BJ (cell line): ENCODE data around the gene EDN3. TPM values are rescaled to one million over a fixed set of nuclear protein-coding genes. Genes with fewer than 3 reads are reported as not detected.
"Not testable (repeated sequence)": the region's sequence is repeated elsewhere in the genome, so short reads cannot be mapped to it uniquely, and the experiment has no call there.

Source experiments
- CTCF ChIA-PET: fragments of 350-600 bp; formaldehyde crosslinking; extraction: SDS; loops from one replicate; lab custom pipeline; 2021; ENCODE audit warnings: antibody characterized with exemption, inconsistent platforms; lab: Yijun Ruan, JAX
- POLR2A ChIA-PET: fragments of 300-600 bp; sonication (Branson Sonifier 250); formaldehyde crosslinking; extraction: SDS; loops from one replicate; lab custom pipeline; 2021; ENCODE audit warnings: antibody characterized with exemption; lab: Charles Lee
- DNase-seq: peaks from one replicate; pipeline ENCODE4 v3.0.0-alpha.2; 2011; ENCODE audit warnings: low read depth
- H3K27me3 ChIP-seq: 2 replicates; pipeline ENCODE4 v1.6.0; 2011; ENCODE audit warnings: low read length; ENCODE audit not compliant: control insufficient read depth, insufficient read depth
- H3K36me3 ChIP-seq: 2 replicates; pipeline ENCODE4 v1.5.1; 2011; ENCODE audit warnings: low read length; ENCODE audit not compliant: control insufficient read depth, insufficient read depth
- H3K4me3 ChIP-seq: 2 replicates; pipeline ENCODE4 v1.5.1; 2011; ENCODE audit warnings: low read depth, mild to moderate bottlenecking, control low read depth, low read length
- polyA plus RNA-seq: library from polyadenylated mRNA; depleted of rRNA; stranded (reverse); fragments of >200 nt; gene quantifications from 2 replicates; pipeline ENCODE4 v1.2.3, GENCODE V29; 2011
- TF ChIP-seq, protein P1 (sequence below): IDR thresholded peaks from 2 replicates; pipeline ENCODE4 v1.5.1; 2011; ENCODE audit warnings: low read depth, mild to moderate bottlenecking, control low read depth, inconsistent platforms, low read length, moderate library complexity; ENCODE audit not compliant: insufficient read depth

The EDN3 gene
- polyA plus RNA-seq, 1 experiment: not detected

DNA sequence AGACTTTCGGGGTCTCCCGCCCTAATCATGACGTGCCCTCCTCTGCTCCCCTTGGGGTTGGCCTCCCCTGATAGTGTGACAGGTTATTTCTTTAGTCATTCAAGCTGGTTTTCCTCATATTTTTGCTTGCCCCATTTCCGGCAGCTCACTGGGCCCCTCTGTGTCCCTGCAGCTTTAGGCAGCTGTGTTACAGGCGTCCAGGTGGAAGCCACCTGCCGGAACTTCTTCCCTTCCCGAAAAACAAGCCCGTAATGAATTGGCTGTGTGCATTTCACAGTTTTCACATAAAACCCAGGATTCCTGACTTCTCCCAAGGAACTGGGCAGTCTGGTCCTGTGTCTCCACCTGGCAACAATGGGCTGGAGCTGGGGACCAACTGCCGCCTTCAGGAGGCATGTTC, 52.6 kb downstream of the EDN3 start:
- H3K27me3 ChIP-seq: no peaks in the 10 kb centered on the region
- H3K36me3 ChIP-seq: no peaks in the 10 kb centered on the region
- CTCF ChIA-PET: no interaction called here
- TF ChIP-seq, protein P1, sequence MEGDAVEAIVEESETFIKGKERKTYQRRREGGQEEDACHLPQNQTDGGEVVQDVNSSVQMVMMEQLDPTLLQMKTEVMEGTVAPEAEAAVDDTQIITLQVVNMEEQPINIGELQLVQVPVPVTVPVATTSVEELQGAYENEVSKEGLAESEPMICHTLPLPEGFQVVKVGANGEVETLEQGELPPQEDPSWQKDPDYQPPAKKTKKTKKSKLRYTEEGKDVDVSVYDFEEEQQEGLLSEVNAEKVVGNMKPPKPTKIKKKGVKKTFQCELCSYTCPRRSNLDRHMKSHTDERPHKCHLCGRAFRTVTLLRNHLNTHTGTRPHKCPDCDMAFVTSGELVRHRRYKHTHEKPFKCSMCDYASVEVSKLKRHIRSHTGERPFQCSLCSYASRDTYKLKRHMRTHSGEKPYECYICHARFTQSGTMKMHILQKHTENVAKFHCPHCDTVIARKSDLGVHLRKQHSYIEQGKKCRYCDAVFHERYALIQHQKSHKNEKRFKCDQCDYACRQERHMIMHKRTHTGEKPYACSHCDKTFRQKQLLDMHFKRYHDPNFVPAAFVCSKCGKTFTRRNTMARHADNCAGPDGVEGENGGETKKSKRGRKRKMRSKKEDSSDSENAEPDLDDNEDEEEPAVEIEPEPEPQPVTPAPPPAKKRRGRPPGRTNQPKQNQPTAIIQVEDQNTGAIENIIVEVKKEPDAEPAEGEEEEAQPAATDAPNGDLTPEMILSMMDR: no peak
- POLR2A ChIA-PET: no interaction called here
- no peak overlapping the region for H3K4me3 ChIP-seq
- no peak for DNase-seq

DNA sequence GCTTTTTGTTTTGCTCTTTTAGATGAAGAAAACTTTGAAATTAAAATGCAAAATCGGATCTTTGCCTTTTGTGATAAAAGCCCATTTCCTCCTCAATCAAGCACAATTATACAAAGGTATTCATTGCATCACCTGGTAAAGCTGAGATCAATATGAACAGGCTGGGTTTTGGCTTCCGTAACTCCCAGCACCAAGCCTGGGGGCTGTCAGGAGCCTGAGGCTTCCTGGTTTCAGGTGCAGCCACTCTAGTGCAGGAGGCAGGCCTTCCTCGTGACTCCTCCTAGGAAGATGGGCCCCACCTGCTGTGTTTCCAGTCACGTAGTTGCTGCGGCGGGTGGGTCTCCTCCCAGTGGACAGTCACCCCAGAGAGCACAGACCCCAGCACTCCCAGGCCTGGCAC, 54.0 kb downstream of the EDN3 start:
- H3K36me3 ChIP-seq: no peaks in the 10 kb centered on the region
- H3K27me3 ChIP-seq: no peaks in the 10 kb centered on the region
- ChIA-PET POLR2A (no interaction called here), CTCF (no interaction called here)
- H3K4me3 ChIP-seq: no peak overlapping the region
- DNase-seq: no peak
- TF ChIP-seq, protein P1: no peak

DNA sequence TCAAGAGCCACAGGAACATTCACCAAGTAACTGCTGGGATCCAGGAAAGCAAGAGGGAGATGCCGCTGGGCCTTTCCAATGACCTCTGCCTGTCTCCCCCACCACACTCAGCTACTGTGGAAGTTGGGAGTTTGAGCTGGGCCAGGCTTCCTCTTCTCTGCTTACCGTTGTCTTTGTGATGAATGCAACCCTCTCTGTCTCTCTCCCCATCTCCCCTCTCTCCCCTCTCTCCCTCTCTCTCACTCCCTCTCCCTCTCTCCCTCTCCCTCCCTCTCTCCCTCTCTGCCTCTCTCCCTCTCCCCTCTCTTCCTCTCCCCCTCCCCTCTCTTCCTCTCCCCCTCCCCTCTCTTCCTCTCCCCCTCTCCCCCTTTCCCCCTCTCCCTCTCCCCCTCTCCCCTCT, 54.8 kb downstream of the EDN3 start:
- TF ChIP-seq, protein P1: no peak
- no peaks in the 10 kb centered on the region for H3K36me3 ChIP-seq
- DNase-seq: no peak
- H3K4me3 ChIP-seq: no peak overlapping the region
- ChIA-PET CTCF (no interaction called here), POLR2A (no interaction called here)
- no peaks in the 10 kb centered on the region for H3K27me3 ChIP-seq

DNA sequence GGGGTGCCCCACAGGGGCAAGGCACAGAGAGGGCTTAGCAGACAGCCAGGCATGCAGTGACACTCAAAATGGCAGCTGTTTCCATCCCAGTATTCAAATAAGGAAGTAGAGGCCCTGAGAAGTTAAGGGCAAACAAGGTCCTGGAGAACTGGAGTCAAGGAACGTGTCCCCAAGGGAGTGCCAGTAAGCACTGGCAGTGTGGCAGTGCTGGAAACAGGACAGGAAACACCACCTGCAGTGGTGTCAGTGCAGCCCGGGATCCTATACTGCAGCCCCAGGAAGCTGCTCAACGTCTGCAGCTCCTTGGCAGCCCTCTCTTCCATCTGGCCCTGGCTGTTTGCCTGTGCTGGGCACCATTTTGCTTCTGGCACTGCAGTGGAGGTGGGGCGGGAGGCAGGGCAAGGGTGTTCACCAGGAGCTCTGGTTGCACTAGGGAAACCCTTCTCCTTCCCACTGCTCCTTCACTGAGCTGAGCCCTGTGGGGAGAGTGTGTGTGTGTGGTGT, 56.3 kb downstream of the EDN3 start:
- POLR2A ChIA-PET: no interaction called here
- TF ChIP-seq, protein P1: no peak
- no peak for DNase-seq
- no peaks in the 10 kb centered on the region for H3K36me3 ChIP-seq
- H3K4me3 ChIP-seq: no peak overlapping the region
- CTCF ChIA-PET: no interaction called here
- H3K27me3 ChIP-seq: no peaks in the 10 kb centered on the region

DNA sequence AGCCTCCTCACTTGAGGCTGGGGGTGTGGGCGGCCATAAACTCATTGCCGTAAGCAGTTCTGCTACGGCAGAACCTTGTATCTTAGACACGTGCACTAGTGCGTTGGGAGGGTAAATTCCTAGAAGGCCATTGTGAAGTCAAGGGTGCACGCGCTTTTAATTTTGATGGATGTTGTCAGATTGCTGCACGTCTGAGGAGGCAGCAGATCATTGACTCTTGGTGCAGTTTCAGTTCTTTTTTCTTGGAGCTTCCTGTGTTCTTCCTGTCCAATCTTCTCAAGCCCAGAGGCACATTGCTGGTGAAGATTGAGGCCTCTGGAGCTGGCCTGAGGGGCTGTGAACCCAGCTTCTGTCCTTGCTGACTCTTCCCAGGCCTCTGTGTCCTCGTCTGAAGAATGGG, 58.4 kb downstream of the EDN3 start:
- H3K36me3 ChIP-seq, H3K27me3 ChIP-seq, POLR2A ChIA-PET, H3K4me3 ChIP-seq, CTCF ChIA-PET, DNase-seq: not testable (repeated sequence)

DNA sequence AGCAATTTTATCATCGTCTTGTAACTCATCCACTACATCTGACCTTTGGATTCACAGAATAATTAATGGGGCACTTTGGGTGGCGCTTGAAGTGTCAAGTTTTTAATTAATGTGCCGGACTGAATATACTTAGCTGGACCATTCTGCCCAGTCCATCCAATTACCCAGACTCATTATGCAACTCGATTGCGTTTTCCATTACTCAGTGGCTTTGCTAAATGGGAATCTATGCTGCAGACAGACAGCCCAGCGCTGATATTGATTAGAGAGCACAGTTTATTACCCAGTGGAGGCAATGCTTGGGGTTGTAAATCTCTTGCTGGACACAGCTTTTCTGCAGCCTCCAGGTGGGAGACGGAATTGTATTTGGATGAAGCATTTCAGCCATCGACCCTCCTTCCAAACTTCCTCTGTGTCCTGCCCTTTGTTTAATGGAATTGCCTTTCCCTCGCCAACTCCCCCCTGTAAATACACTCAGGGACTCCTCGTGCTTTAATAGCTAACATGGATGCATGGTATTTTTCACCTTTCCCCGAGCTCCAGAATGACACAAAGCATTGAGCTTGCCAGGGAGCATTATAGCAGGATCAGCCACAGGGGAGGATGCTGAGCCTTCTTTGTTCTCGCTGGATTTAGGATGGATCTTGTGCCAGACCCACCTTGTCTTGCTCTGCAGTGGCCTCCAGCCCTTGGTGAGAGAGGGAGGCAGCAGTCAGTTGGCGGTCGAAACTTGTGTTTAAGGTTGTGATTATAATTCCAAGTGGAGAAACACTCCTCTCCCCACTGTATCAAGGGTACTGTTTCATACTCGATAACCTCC, 59.7 kb downstream of the EDN3 start:
- no peaks in the 10 kb centered on the region for H3K36me3 ChIP-seq
- no peaks in the 10 kb centered on the region for H3K27me3 ChIP-seq
- ChIA-PET CTCF (no interaction called here), POLR2A (no interaction called here)
- TF ChIP-seq, protein P1: no peak
- no peak overlapping the region for H3K4me3 ChIP-seq
- DNase-seq: no peak
